Peyer's patch (tissue), 4 donors: ENCODE results near the gene PRSS48. TPM values are rescaled to one million over a fixed set of nuclear protein-coding genes. Genes with fewer than 3 reads are reported as not detected.

Experiments
- DNase-seq, 3 donors: peaks; one replicate each; pipeline ENCODE4 v3.0.0-alpha.2; 2017 to 2019
- H3K27ac ChIP-seq, 4 donors: fragments of 200-600 bp; sonication (generic); one replicate each; pipeline ENCODE4 v1.5.1; 2016 to 2019
- H3K27me3 ChIP-seq, 2 donors: fragments of 200-600 bp; sonication (generic); one replicate each; pipeline ENCODE4 v1.5.1; 2019
- H3K36me3 ChIP-seq, 3 donors: fragments of 200-600 bp; sonication (generic); one replicate each; pipeline ENCODE4 v1.5.1; 2016 to 2019
- H3K4me1 ChIP-seq, 4 donors: fragments of 200-600 bp; sonication (generic); one replicate each; pipeline ENCODE4 v1.5.1; 2016 to 2019
- H3K4me3 ChIP-seq, 4 donors: fragments of 200-600 bp; sonication (generic); 1 replicate in 3 of 4; 2 replicates in 1 of 4; pipeline ENCODE4 v1.5.1; 2016 to 2019; ENCODE audit warnings: mild to moderate bottlenecking in 1 of 4
- H3K9me3 ChIP-seq, 4 donors: fragments of 200-600 bp; sonication (generic); one replicate each; pipeline ENCODE4 v1.5.1; 2016 to 2019; ENCODE audit warnings: mild to moderate bottlenecking in 1 of 4
- POLR2A ChIP-seq, 2 donors: fragments of 450-650 bp; IDR thresholded peaks; one replicate each; pipeline ENCODE4 v1.5.1; 2017; ENCODE audit warnings: antibody characterized with exemption in 2 of 2, mild to moderate bottlenecking in 2 of 2, moderate library complexity in 2 of 2
- total RNA-seq, 4 donors: library from RNA; depleted of rRNA; stranded (reverse); fragments of >200 nt; gene quantifications; one replicate each; pipeline ENCODE4 v1.1.0, GENCODE V29; 2016
- TF ChIP-seq, protein P1 (sequence below), 6 experiments: fragments of 450-650 bp in 4 of 6; fragments of 200-600 bp in 2 of 6; sonication (generic) in 1 of 6; IDR thresholded peaks; one replicate each; pipeline ENCODE4 v1.5.1; 2017 to 2019; ENCODE audit warnings: antibody characterized with exemption in 6 of 6, mild to moderate bottlenecking in 3 of 6, moderate library complexity in 1 of 6

Gene PRSS48
- total RNA-seq, 4 donors from 2014 or later, result not detected

DNA sequence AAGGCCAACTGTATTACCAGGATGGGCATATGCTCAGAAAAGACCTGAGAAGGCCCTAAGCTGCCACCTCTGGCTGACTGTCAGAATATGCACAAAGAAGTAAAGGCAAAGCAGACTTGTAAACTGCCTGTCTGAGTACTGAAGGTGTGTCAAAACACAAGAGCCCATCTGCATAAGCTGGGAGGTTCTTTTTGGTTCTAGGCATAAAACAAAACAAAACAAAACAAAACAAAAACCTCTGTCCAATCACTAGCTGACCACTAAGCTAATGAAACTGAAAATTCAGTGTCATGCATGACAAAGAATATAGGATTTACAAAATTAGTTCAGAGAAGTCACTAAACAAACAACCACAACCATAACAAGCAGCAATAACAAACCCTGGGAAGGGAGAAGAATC is 27.8 kb downstream of the PRSS48 start:
- no peak overlapping the region for H3K4me3 ChIP-seq
- no peak for TF ChIP-seq POLR2A (IDR thresholded peaks at IDR 0.05)
- TF ChIP-seq, protein P1, sequence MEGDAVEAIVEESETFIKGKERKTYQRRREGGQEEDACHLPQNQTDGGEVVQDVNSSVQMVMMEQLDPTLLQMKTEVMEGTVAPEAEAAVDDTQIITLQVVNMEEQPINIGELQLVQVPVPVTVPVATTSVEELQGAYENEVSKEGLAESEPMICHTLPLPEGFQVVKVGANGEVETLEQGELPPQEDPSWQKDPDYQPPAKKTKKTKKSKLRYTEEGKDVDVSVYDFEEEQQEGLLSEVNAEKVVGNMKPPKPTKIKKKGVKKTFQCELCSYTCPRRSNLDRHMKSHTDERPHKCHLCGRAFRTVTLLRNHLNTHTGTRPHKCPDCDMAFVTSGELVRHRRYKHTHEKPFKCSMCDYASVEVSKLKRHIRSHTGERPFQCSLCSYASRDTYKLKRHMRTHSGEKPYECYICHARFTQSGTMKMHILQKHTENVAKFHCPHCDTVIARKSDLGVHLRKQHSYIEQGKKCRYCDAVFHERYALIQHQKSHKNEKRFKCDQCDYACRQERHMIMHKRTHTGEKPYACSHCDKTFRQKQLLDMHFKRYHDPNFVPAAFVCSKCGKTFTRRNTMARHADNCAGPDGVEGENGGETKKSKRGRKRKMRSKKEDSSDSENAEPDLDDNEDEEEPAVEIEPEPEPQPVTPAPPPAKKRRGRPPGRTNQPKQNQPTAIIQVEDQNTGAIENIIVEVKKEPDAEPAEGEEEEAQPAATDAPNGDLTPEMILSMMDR (IDR thresholded peaks at IDR 0.05), result peak in 1 of 6 experiments; percentile 3
- H3K27ac ChIP-seq, result no peak overlapping the region
- peaks cover 0 to 18% (median 0%) of the 10 kb centered on the region in 4 donors for H3K4me1 ChIP-seq
- DNase-seq, result no peak
- H3K9me3 ChIP-seq, result no peaks in the 10 kb centered on the region
- no peaks in the 10 kb centered on the region for H3K36me3 ChIP-seq
- H3K27me3 ChIP-seq, result no peaks in the 10 kb centered on the region

DNA sequence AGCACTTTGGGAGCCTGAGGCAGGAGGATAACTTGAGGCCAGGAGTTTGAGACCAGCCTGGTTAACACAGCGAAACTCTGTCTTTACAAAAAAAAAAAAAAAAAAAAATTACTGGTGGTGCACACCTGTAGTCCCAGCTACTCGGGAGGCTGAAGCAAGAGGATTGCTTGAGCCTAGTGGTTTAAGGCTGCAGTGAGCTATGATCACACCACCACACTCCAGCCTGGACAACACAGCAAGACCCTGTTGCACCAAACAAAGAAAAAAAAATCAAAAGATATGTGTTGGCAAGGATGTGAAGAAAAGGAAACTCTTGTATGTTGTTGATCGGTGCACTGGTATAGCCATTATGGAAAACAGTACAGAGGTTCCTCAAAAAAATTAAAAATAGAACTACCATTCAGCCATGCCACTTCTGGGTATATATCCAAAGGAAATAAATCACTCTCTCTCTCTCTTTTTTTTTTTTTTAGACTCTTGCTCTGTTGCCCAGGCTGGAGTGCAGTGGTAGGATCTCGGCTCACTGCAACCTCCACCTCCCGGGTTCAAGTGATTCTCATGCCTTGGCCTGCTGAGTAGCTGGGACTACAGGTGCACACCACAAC is 33.3 kb downstream of the PRSS48 start:
- no peaks in the 10 kb centered on the region for H3K36me3 ChIP-seq
- TF ChIP-seq, protein P1 (IDR thresholded peaks at IDR 0.05), result no peak
- TF ChIP-seq POLR2A (IDR thresholded peaks at IDR 0.05), result no peak
- DNase-seq, result no peak

DNA sequence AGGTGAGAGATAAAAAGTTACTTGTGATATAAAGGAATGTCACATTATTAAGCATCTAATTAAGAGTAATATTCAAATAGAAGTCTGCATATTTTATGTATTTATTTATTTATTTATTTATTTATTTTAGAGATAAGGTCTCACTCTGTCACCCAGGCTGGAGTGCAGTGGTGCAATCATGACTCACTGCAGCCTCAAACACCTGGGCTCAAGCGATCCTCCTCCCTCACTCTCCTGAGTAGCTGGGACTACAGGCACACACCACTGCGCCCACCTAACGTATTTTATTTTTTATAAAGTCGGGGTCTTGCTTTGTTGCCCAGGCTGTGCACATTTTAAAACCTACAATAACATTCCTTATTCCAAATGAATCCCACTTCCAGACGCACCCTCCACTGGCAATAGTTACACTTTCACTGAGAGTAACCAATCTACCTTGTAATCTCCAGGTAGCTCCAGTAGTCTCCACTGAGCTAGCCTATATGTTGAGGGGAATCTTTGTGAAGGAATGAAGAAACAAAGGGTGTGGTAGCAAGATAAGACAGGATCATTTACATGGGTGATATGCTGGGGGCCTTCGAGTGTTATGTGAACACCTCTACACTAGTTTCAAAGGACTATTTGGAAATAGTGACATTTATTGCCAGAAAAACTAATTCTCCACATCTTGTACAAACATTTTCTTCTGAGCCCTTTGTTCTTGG is 36.5 kb downstream of the PRSS48 start:
- Histone ChIP-seq H3K36me3 (no peaks in the 10 kb centered on the region), H3K27ac (peak overlapping the region in 1 of 4 donors; percentile 70), H3K4me1 (peaks cover 0 to 24% (median 5%) of the 10 kb centered on the region in 4 donors), H3K9me3 (no peaks in the 10 kb centered on the region), H3K27me3 (no peaks in the 10 kb centered on the region), H3K4me3 (no peak overlapping the region)
- DNase-seq, result peak in 1 of 3 donors; percentile 62
- no peak for TF ChIP-seq POLR2A (IDR thresholded peaks at IDR 0.05)
- TF ChIP-seq, protein P1 (IDR thresholded peaks at IDR 0.05), result no peak

More for the DNA sequence above, 33.3 kb downstream of the PRSS48 start:
- no peaks in the 10 kb centered on the region for H3K9me3 ChIP-seq
- H3K4me3 ChIP-seq, result no peak overlapping the region
- H3K27me3 ChIP-seq, result no peaks in the 10 kb centered on the region
- no peak overlapping the region for H3K27ac ChIP-seq
- peaks cover 0 to 8% (median 1%) of the 10 kb centered on the region in 4 donors for H3K4me1 ChIP-seq

DNA sequence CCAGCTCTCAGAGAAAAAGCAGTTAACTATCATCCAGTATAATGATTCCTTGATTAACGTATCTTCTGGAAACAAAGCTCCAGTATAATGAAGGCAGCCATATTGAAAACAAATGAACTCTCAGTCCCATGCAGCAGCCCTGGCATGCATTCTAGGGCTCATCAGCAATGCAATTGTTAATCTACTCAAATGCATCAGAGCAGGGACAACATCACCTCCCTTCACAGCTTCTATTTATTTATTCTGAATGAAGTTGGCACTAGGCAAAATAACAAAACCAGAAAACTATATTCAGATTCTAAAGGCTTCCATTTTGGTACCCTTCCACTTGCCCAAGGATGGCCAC is 37.0 kb downstream of the PRSS48 start:
- H3K4me1 ChIP-seq, result peaks cover 0 to 24% (median 5%) of the 10 kb centered on the region in 4 donors
- H3K4me3 ChIP-seq, result no peak overlapping the region
- H3K9me3 ChIP-seq, result no peaks in the 10 kb centered on the region
- H3K36me3 ChIP-seq, result no peaks in the 10 kb centered on the region
- DNase-seq, result no peak
- peak overlapping the region in 1 of 4 donors; percentile 70 for H3K27ac ChIP-seq
- no peaks in the 10 kb centered on the region for H3K27me3 ChIP-seq
- TF ChIP-seq POLR2A (IDR thresholded peaks at IDR 0.05), result no peak
- TF ChIP-seq, protein P1 (IDR thresholded peaks at IDR 0.05), result no peak

DNA sequence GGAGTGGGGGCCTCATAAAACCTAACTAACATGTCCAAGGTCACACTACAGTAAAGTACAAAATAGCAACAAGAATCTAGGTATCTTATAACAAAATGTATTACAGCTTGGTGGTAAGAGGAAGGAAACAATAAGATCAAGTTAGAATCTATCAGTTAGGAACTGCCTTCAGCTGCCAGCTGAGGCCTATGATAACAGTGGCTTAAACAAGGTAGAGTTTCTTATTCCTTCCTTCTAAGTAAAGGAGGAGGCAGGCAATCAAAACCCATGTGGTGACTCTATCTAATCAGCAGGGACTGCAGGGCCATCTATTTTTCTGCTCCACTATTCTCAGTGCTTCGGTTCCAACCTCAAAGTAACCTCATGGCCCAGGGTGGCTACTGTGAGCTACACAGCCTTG is 37.5 kb downstream of the PRSS48 start:
- no peak for TF ChIP-seq POLR2A (IDR thresholded peaks at IDR 0.05)
- TF ChIP-seq, protein P1 (IDR thresholded peaks at IDR 0.05), result no peak
- DNase-seq, result no peak

More for the DNA sequence above, 37.5 kb downstream of the PRSS48 start:
- peak overlapping the region in 2 of 4 donors; percentile 36 to 42 for H3K27ac ChIP-seq
- H3K9me3 ChIP-seq, result no peaks in the 10 kb centered on the region
- H3K27me3 ChIP-seq, result no peaks in the 10 kb centered on the region
- H3K4me3 ChIP-seq, result no peak overlapping the region
- peaks cover 0 to 24% (median 5%) of the 10 kb centered on the region in 4 donors for H3K4me1 ChIP-seq
- no peaks in the 10 kb centered on the region for H3K36me3 ChIP-seq
